CD4-positive, alpha-beta T cell treated with Interleukin-17A for 4 hours (primary cell): ENCODE data around the gene BLZF1.
A peak's percentile ranks its signal among the peaks of the same experiment; 100 is the strongest.
"Not testable (repeated sequence)": the region's sequence is repeated elsewhere in the genome, so short reads cannot be mapped to it uniquely, and the experiment has no call there.

Source experiments
- DNase-seq: peaks from one replicate; pipeline ENCODE4 v3.0.0-alpha.2; 2020; ENCODE audit warnings: mixed read lengths

The BLZF1 gene, protein sequence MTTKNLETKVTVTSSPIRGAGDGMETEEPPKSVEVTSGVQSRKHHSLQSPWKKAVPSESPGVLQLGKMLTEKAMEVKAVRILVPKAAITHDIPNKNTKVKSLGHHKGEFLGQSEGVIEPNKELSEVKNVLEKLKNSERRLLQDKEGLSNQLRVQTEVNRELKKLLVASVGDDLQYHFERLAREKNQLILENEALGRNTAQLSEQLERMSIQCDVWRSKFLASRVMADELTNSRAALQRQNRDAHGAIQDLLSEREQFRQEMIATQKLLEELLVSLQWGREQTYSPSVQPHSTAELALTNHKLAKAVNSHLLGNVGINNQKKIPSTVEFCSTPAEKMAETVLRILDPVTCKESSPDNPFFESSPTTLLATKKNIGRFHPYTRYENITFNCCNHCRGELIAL

DNA sequence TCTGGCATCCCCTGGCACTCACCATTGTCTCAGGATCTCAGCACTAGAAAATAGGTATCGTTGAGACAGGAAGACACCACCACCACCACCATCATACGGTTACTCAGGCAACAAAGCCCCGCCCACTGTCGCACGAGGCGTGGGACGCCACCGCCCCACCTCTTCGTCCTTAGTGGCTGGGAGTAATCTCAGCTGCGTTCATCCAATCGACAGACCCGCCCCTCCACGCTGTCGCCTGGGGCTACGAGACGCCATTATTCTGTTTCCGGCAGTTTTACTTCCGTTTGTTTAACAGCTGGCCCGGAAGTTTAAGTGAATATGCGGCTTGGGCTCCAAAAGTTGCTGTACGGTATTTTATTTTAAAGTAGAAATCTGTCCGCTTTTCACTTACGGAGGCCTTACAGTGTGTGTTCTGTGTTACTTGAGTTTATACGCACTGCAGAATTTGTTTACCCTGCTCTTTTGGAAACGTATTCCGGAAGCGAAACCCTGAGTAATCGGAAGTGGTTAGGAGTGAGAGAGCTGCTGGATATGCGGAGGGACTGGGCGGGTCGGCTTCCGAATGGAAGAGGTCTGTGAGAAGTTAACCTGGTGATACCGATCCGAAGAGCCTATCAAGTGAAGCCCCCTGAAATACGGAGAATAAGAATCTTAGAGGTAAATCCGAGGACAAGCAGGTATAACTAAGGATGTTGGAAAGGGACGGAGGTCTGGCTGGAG is at the start of gene BLZF1, which contains the start of gene NME7:
Gene BLZF1 (plus strand): TSS at position 510 of the 720 bp plus-strand sequence. CDS start 1,328 bp downstream, outside the sequence.
Gene NME7 (minus strand): TSS at position 112 of the 720 bp plus-strand sequence. CDS start 87 bp downstream, at position 25.
- DNase-seq = peak; percentile 98

- DNase-seq = no peak
These were observed 49.3 kb upstream of the BLZF1 start for GRCh38 chr1:169318536-169319244.

DNA sequence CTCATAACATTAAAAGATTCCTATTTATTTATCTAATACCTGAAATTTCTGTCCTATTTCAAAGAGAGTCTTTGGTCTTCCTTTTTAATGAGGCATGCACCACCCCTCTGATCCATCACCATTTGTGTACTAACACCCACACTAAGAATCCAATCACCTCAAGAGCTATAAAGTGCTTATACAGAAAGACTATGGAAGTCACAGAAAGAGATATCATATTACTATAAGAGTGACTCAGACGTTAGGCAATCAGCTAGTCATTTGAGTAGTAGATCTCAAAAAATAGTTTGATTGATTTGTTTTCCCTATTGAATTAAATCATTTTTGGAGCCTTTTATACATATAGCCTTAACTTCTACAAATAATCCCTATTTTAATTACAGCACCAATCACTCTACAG is 46.5 kb upstream of the BLZF1 start:
- DNase-seq = no peak

DNA sequence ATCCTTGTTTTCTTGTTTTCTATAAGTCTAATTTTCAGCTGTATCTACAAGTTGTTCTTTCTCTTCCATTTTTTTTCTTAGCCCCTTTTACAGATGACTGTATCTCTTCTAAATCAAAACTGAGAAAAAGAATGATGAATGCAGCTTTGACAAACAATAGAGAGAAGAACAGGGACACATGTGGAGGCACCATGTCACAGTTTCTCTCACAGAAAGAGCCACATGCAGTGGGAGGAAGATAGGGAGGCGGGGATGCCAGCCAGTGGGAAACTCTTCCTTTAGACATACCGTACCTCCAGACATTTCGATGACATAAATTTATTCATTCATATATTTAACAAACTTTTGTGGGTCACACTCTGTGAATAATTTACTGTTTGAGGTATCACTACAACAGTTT is 45.9 kb upstream of the BLZF1 start:
- DNase-seq = no peak

GRCh38 chr1:169325117-169325516 is 42.9 kb upstream of the BLZF1 start:
- DNase-seq = no peak

DNA sequence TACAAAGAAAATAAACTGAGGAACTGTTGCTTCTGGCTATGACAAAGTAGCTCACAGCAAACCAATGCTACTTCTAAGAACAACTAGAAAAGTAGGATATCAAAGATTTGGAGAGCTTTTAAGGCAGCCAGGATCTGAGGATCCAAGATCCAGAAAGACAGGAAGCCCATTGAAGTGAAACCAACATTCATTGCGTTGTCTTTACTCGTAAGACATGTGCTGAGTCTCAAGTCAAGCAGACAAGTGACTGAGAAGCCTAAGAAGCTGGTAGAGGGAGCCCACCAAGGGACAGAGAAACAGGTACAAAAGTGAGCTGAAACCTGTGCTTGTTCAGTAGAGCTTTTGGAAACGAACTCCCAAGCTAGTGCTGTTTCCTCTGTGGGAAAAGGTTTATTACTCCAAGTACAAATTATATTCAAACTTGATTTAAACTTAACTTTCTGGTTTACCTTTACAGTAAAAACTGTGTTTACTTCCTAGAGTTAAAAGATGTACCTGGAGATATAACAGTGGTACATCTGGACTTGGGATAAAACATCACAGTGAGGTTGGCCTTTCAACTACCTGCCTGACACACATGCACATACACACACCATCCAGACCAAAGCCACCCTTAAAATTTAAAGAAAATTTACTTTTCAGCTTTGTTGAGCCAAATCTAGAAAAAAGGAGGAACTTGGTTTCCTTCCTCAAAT is 41.6 kb upstream of the BLZF1 start:
- no peak for DNase-seq

GRCh38 chr1:169326956-169327268 is 41.1 kb upstream of the BLZF1 start:
- DNase-seq = no peak

DNA sequence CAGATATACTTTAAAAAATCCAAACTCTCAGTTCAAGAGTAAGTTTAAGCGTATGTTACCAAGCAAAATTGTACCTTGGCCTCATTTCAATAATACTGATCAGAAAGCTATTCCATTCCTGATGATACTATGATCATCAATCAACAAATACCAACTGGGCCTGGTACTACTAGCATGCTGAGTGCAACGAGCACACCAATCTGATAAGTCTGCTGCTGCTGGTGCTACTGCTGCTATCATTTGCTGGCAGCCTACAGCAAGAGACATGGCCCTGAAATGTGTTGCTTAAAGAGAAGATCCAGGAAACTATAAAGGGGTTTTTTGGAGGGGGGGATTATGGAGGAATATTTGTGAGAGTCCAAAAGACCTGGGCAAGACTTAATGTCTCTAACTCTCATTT is 40.1 kb upstream of the BLZF1 start:
- DNase-seq = no peak

- no peak for DNase-seq
These were observed 38.6 kb upstream of the BLZF1 start for GRCh38 chr1:169329383-169329782.

DNA sequence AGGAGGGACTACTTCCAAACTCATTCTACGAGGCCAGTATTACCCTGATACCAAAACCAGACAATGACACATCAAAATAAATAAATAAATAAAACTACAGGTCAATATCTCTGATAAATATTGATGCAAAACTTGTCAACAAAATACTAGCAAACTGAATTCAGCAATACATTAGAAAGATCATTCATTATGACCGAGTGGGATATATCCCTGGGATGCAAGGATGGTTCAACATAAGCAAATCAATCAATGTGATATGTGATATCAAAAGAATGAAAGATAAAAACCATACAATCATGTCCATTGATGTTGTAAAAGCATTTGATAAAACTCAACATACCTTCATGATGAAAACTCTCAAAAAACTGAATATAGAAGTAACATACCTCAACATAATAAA is 37.1 kb upstream of the BLZF1 start:
- no peak for DNase-seq

DNA sequence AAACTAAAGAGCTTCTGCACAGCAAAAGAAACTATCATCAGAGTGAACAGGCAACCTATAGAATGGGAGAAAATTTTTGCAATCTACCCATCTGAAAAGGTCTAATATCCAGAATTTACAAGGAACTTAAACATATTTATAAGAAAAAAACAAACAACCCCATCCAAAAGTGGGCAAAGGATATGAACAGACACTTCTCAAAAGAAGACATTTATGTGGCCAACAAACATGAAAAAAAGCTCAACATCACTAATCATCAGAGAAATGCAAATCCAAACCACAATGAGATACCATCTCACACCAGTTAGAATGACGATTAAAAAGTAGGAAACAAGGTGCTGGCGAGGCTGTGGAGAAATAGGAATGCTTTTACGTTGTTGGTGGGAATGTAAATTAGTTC is 33.3 kb upstream of the BLZF1 start:
- not testable (repeated sequence) for DNase-seq

- not testable (repeated sequence) for DNase-seq
These were observed 30.9 kb upstream of the BLZF1 start for GRCh38 chr1:169336947-169337715.

DNA sequence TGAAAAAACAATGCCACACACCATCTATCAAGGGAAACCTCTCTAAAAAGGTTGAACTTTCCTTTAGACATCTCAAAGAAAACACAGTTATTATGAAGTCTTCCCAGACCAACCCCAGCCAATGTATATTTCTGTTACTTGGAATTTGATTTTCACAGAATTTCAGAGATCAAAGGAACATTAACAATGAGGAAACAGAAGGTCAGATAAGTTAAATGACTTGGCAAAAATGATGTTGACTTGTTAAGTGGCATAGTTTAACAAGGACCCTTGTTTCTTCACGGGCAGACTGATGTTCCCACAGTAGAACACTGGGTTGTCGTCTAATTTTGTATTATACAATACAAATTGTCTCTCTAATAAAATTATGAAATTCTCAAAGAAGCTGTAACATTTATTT is 29.4 kb upstream of the BLZF1 start:
- no peak for DNase-seq

- DNase-seq = no peak
These were observed 28.2 kb upstream of the BLZF1 start for GRCh38 chr1:169339773-169340172.

GRCh38 chr1:169340882-169341281 is 27.1 kb upstream of the BLZF1 start:
- DNase-seq = no peak

DNA sequence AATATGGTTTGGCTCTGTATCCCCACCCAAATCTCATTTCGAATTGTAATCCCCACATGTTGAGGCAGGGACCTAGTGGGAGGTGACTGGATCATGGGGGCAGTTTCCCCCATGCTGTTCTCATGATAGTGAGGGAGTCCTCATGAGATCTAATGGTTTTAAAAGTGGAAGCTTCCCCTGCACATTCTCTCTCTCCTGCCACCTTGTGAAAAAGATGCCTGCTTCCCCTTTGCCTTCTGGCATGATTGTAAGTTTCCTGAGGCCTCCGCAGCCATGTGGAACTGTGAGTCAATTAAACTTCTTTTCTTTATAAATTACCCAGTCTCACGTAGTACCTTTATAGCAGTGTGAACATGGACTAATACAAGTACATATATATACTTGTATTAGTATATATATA is 25.9 kb upstream of the BLZF1 start:
- not testable (repeated sequence) for DNase-seq

DNA sequence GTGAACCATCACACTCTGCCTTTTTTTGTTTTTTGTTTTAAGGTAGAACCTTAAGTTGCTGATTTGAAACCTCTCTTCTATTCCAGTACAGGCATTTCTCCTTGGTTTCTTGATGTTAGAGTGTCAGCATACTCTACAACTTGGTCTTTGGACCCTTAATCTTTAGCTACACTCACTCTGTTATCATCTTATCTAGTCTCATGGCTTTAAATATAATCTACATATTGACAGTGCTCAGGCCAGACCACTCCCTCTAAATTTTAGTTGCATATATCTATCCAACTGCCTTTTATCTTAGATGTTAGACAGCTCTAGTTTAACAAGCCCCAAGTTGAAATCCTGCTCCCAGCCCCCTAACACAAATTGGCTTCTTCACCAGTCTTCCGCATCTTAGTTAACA is 22.5 kb upstream of the BLZF1 start:
- DNase-seq = no peak

DNA sequence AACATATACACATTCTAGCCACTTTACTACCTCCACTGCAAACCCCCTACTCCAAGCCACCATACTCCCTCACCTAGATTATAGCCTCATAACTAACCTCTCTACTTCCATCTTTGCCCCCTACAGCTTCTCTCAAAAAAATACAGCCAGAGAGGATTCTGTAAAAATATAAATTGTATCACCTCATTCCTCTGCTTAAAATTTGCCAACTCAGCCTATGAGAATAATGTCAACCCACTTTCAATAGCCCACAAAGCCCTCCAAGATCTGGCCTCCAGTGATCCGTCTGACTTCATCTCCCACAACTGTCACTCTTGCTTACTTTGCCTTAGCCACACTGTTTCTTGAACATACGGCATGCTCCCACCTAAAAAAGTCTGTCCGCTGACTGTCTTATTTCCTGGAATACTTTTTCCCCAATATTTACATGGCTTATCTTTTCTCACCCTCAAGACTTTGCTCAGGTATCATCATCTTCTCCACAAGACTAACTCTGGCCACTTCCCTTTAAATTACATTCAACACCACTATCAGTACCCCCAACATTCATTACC is 21.9 kb upstream of the BLZF1 start:
- no peak for DNase-seq

DNA sequence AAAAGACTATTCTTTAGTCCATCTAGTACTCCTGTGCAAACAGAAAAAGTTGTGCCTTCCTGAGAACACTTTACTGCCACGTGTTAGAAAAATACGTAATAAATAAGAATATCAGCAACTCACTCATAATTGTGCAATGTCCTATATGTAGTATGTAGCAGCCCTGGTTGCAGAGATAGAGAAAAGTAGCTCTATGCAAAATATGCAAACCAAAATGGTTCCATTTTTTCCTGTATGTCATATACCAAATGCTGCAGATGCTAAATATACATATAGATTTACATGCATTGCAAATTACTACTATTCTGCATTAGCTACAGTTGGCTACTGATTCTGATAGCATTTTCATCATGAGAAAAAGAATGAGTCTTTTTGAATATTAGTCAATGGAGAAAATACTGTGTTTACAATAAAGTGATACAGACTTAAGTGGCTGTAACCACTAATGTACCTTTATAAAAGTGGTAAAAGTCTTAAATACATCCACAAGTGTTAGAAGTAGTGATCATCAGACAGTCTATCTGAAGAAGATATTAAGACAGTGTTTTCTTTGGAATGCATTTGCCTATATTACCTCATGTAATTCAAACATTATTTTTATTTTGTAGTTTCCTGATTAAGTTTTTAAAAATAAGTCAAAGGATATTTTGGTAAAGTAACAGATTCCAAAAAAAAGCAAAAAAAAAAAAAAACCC is 20.2 kb upstream of the BLZF1 start:
- DNase-seq = no peak

- peak; percentile 24 for DNase-seq
These were observed 19.5 kb upstream of the BLZF1 start for GRCh38 chr1:169348383-169349036.

GRCh38 chr1:169360415-169360814 is 7.6 kb upstream of the BLZF1 start:
- DNase-seq = no peak
